ENCODE data around the gene ASRGL1.

The ASRGL1 gene

GRCh38 chr11:62427630-62428233 lies 90.5 kb downstream of the ASRGL1 start:
- peaks cover 11% of the 10 kb centered on the region for H3K4me1 ChIP-seq (ENCODE audit: control insufficient read depth, insufficient read depth, low read length)
- no peaks in the 10 kb centered on the region for H3K27me3 ChIP-seq (ENCODE audit: control insufficient read depth, insufficient read depth, low read length, poor library complexity, severe bottlenecking)
- WGBS, 2 experiments = 94 to 96% methylated on average over 6 of the region's 6 CpGs
- H3K36me3 ChIP-seq (ENCODE audit: control insufficient read depth, insufficient read depth, low read length) = no peaks in the 10 kb centered on the region
- H3K4me3 ChIP-seq (ENCODE audit: insufficient read depth, low read depth, low read length) = no peak overlapping the region
- H3K9me3 ChIP-seq (ENCODE audit: control insufficient read depth, low read length) = no peaks in the 10 kb centered on the region
- no peak overlapping the region for H3K27ac ChIP-seq (ENCODE audit: insufficient read depth, low read depth, low read length, poor library complexity, severe bottlenecking)

GRCh38 chr11:62428871-62429560 lies 91.8 kb downstream of the ASRGL1 start:
- H3K9me3 ChIP-seq (ENCODE audit: control insufficient read depth, low read length) = no peaks in the 10 kb centered on the region
- peaks cover 13% of the 10 kb centered on the region for H3K4me1 ChIP-seq (ENCODE audit: control insufficient read depth, insufficient read depth, low read length)
- no peak overlapping the region for H3K4me3 ChIP-seq (ENCODE audit: insufficient read depth, low read depth, low read length)
- 87 to 93% methylated on average over 8 of the region's 8 CpGs for WGBS, 2 experiments
- no peak overlapping the region for H3K27ac ChIP-seq (ENCODE audit: insufficient read depth, low read depth, low read length, poor library complexity, severe bottlenecking)
- no peaks in the 10 kb centered on the region for H3K36me3 ChIP-seq (ENCODE audit: control insufficient read depth, insufficient read depth, low read length)
- H3K27me3 ChIP-seq (ENCODE audit: control insufficient read depth, insufficient read depth, low read length, poor library complexity, severe bottlenecking) = no peaks in the 10 kb centered on the region

GRCh38 chr11:62430425-62430824 lies 93.2 kb downstream of the ASRGL1 start:
- no peak overlapping the region for H3K4me3 ChIP-seq (ENCODE audit: insufficient read depth, low read depth, low read length)
- H3K27ac ChIP-seq (ENCODE audit: insufficient read depth, low read depth, low read length, poor library complexity, severe bottlenecking) = no peak overlapping the region
- peaks cover 13% of the 10 kb centered on the region for H3K4me1 ChIP-seq (ENCODE audit: control insufficient read depth, insufficient read depth, low read length)
- H3K27me3 ChIP-seq (ENCODE audit: control insufficient read depth, insufficient read depth, low read length, poor library complexity, severe bottlenecking) = no peaks in the 10 kb centered on the region
- no peaks in the 10 kb centered on the region for H3K9me3 ChIP-seq (ENCODE audit: control insufficient read depth, low read length)
- 94 to 95% methylated on average over 3 of the region's 3 CpGs for WGBS, 2 experiments
- H3K36me3 ChIP-seq (ENCODE audit: control insufficient read depth, insufficient read depth, low read length) = no peaks in the 10 kb centered on the region

- Histone ChIP-seq H3K27ac (ENCODE audit: insufficient read depth, low read depth, low read length, poor library complexity, severe bottlenecking) (no peak overlapping the region), H3K9me3 (ENCODE audit: control insufficient read depth, low read length) (no peaks in the 10 kb centered on the region), H3K4me1 (ENCODE audit: control insufficient read depth, insufficient read depth, low read length) (peaks cover 10% of the 10 kb centered on the region), H3K36me3 (ENCODE audit: control insufficient read depth, insufficient read depth, low read length) (no peaks in the 10 kb centered on the region), H3K27me3 (ENCODE audit: control insufficient read depth, insufficient read depth, low read length, poor library complexity, severe bottlenecking) (no peaks in the 10 kb centered on the region), H3K4me3 (ENCODE audit: insufficient read depth, low read depth, low read length) (no peak overlapping the region)
- WGBS, 2 experiments = 93 to 94% methylated on average over 10 to 11 of the region's 11 CpGs
Measured at GRCh38 chr11:62431171-62431901, 94.1 kb downstream of the ASRGL1 start.

- no peaks in the 10 kb centered on the region for H3K36me3 ChIP-seq (ENCODE audit: control insufficient read depth, insufficient read depth, low read length)
- WGBS, 2 experiments = 89 to 94% methylated on average over 7 to 9 of the region's 9 CpGs
- H3K4me3 ChIP-seq (ENCODE audit: insufficient read depth, low read depth, low read length) = no peak overlapping the region
Measured at GRCh38 chr11:62432695-62433094, 95.4 kb downstream of the ASRGL1 start.

GRCh38 chr11:62433141-62433903 lies 96.1 kb downstream of the ASRGL1 start:
- no peaks in the 10 kb centered on the region for H3K27me3 ChIP-seq (ENCODE audit: control insufficient read depth, insufficient read depth, low read length, poor library complexity, severe bottlenecking)
- H3K4me3 ChIP-seq (ENCODE audit: insufficient read depth, low read depth, low read length) = no peak overlapping the region
- WGBS, 2 experiments = 77 to 85% methylated on average over 16 of the region's 16 CpGs
- no peaks in the 10 kb centered on the region for H3K36me3 ChIP-seq (ENCODE audit: control insufficient read depth, insufficient read depth, low read length)
- H3K9me3 ChIP-seq (ENCODE audit: control insufficient read depth, low read length) = no peaks in the 10 kb centered on the region
- peaks cover 6% of the 10 kb centered on the region for H3K4me1 ChIP-seq (ENCODE audit: control insufficient read depth, insufficient read depth, low read length)
- no peak overlapping the region for H3K27ac ChIP-seq (ENCODE audit: insufficient read depth, low read depth, low read length, poor library complexity, severe bottlenecking)

More at GRCh38 chr11:62432695-62433094, 95.4 kb downstream of the ASRGL1 start:
- H3K4me1 ChIP-seq (ENCODE audit: control insufficient read depth, insufficient read depth, low read length) = peaks cover 6% of the 10 kb centered on the region
- H3K27me3 ChIP-seq (ENCODE audit: control insufficient read depth, insufficient read depth, low read length, poor library complexity, severe bottlenecking) = no peaks in the 10 kb centered on the region
- no peak overlapping the region for H3K27ac ChIP-seq (ENCODE audit: insufficient read depth, low read depth, low read length, poor library complexity, severe bottlenecking)
- H3K9me3 ChIP-seq (ENCODE audit: control insufficient read depth, low read length) = no peaks in the 10 kb centered on the region

DNA sequence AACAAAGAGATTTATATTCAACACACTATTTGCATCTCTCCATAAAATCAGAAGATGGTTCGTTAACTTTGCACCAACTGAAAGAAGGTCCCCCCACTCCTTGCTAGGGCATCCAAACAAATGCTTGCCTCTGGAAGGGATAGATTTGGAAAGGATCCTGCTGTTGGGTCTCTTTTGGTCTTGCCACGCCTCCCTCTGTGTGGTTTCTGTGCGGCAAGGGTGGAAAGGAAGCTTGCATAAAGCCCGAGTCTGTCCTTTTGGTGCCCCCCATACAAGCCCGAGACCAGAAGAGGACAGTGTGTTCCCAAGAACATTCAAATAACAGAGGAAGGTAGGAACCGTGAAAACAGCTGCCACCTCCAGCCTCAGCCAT lies 96.6 kb downstream of the ASRGL1 start:
- H3K9me3 ChIP-seq (ENCODE audit: control insufficient read depth, low read length) = no peaks in the 10 kb centered on the region
- peaks cover 6% of the 10 kb centered on the region for H3K4me1 ChIP-seq (ENCODE audit: control insufficient read depth, insufficient read depth, low read length)
- no peaks in the 10 kb centered on the region for H3K27me3 ChIP-seq (ENCODE audit: control insufficient read depth, insufficient read depth, low read length, poor library complexity, severe bottlenecking)
- no peaks in the 10 kb centered on the region for H3K36me3 ChIP-seq (ENCODE audit: control insufficient read depth, insufficient read depth, low read length)
- 64 to 72% methylated on average over 6 of the region's 6 CpGs for WGBS, 2 experiments
- H3K27ac ChIP-seq (ENCODE audit: insufficient read depth, low read depth, low read length, poor library complexity, severe bottlenecking) = no peak overlapping the region
- H3K4me3 ChIP-seq (ENCODE audit: insufficient read depth, low read depth, low read length) = no peak overlapping the region

GRCh38 chr11:62435846-62436660 lies 98.8 kb downstream of the ASRGL1 start:
- H3K27ac ChIP-seq (ENCODE audit: insufficient read depth, low read depth, low read length, poor library complexity, severe bottlenecking) = no peak overlapping the region
- H3K36me3 ChIP-seq (ENCODE audit: control insufficient read depth, insufficient read depth, low read length) = no peaks in the 10 kb centered on the region
- peaks cover 6% of the 10 kb centered on the region for H3K4me1 ChIP-seq (ENCODE audit: control insufficient read depth, insufficient read depth, low read length)
- no peak overlapping the region for H3K4me3 ChIP-seq (ENCODE audit: insufficient read depth, low read depth, low read length)
- H3K27me3 ChIP-seq (ENCODE audit: control insufficient read depth, insufficient read depth, low read length, poor library complexity, severe bottlenecking) = no peaks in the 10 kb centered on the region
- 88 to 92% methylated on average over 5 of the region's 5 CpGs for WGBS, 2 experiments
- H3K9me3 ChIP-seq (ENCODE audit: control insufficient read depth, low read length) = no peaks in the 10 kb centered on the region

- no peaks in the 10 kb centered on the region for H3K27me3 ChIP-seq (ENCODE audit: control insufficient read depth, insufficient read depth, low read length, poor library complexity, severe bottlenecking)
- 75 to 95% methylated on average over 1 of the region's 1 CpG for WGBS, 2 experiments
- H3K4me1 ChIP-seq (ENCODE audit: control insufficient read depth, insufficient read depth, low read length) = peaks cover 6% of the 10 kb centered on the region
- no peaks in the 10 kb centered on the region for H3K36me3 ChIP-seq (ENCODE audit: control insufficient read depth, insufficient read depth, low read length)
- no peak overlapping the region for H3K4me3 ChIP-seq (ENCODE audit: insufficient read depth, low read depth, low read length)
- H3K9me3 ChIP-seq (ENCODE audit: control insufficient read depth, low read length) = no peaks in the 10 kb centered on the region
- H3K27ac ChIP-seq (ENCODE audit: insufficient read depth, low read depth, low read length, poor library complexity, severe bottlenecking) = no peak overlapping the region
Measured at GRCh38 chr11:62437616-62438015, 100.4 kb downstream of the ASRGL1 start.

Data from ectodermal cell (in vitro differentiated cells).